Measurements from ENCODE around the gene YTHDC2.
A peak's percentile ranks its signal among the peaks of the same experiment; 100 is the strongest.
"Not testable (repeated sequence)": the region's sequence is repeated elsewhere in the genome, so short reads cannot be mapped to it uniquely, and the experiment has no call there.

Gene YTHDC2

DNA sequence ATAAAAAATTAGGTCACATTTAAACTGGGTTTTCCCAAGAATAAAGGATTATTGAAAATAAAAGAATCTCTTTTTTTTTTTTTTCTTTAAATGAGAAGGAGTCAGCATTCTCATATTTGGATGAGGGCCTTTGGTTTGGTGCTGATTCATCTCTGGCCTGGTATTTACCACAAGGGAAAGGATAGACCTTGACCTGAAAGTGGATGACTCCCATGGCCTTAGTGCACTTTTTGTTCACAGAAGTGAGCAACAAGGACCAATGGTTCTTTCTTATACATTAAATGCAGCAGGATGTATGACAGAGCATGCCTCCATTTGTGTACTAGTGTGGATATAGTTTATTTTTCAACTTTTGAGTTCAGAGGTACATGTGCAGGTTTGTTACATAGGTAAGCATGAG lies 6.9 kb downstream of the YTHDC2 start:
- no peak for DNase-seq

DNA sequence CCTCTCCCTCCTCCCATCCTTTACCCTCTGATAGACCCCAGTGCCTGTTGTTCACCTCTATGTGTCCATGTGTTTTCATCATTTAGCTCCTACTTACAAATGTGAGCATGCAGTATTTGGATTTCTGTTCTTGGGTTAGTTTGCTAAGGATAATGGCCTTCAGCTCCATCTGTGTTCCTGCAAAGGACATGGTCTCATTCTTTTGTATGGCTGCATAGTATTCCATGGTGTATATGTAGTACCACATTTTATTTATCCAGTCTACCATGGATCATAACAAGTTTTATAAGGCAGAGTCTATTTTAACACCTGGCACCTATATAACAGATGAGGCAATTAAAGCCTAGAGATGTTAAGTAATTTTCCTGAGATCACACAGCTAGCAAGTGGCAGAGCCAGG lies 7.4 kb downstream of the YTHDC2 start:
- no peak for DNase-seq

DNA sequence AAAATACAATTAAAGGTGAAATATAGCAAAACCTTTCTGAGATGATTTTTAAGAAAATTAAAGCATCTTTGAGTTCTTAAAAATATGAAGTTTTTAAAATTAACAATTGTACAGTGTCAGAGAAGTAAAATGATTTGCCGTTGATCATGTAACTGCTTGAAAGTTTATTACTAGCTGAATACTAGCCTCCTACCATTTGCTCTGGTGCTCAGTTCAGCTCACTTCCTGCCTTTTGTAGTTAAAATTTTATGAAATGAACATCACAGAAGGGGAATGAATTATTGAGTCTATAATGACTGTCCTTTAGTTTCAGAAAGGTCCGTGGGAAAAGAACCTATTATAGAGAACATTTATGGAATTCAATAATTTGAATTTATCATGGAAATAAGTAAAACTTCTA lies 9.7 kb downstream of the YTHDC2 start:
- no peak for DNase-seq

DNA sequence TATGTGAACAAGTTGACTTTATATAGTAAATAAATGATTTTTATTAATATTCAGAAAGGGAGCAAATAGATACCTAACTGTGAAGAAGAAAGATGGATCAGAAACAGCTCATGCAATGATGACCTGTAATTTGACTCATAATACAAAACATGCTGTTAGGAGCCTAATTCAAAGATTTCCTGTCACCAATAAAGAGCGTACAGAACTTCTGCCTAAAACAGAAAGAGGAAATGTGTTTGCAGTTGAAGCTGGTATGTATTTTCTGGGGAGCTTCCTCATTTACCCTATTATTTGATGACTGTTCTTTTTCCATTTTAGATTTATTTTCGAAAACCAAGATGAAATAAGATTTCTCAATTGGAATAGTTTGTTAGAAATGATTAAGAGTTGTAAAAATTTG lies 11.4 kb downstream of the YTHDC2 start:
- DNase-seq = peak in 1 of 2 donors; percentile 15

DNA sequence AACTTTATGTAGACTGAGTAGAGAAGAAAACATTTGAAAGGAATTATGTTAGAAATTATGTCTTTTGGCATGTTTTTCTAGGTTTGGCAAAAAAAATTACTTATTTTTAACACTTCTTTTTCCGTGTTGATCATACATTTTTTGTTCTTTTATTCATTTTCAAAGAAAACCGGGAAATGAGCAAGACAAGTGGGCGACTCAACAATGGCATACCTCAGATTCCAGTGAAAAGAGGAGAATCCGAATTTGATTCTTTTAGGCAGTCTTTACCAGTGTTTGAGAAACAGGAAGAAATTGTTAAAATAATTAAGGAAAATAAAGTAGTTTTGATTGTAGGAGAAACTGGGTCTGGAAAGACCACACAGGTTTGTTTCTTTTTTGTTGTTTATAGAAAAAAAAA lies 12.9 kb downstream of the YTHDC2 start:
- no peak for DNase-seq

DNA sequence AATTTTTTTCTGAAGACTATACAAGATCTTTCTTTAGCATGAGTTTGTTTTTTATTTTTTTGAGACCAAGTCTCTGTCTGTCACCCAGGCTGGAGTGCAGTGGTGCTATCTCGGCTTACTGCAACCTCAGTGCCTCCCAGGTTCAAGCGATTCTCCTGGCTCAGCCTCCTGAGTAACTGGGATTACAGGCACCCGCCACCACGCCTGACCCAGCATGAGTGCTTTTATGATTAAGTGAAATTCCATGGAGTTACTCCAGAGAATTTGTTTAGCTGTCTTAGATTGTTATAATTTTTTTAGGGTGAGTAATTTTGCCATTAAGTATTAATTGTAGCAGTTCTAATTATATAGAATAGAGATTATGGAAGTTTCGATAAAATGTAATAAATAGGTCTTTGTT lies 14.3 kb downstream of the YTHDC2 start:
- no peak for DNase-seq

DNA sequence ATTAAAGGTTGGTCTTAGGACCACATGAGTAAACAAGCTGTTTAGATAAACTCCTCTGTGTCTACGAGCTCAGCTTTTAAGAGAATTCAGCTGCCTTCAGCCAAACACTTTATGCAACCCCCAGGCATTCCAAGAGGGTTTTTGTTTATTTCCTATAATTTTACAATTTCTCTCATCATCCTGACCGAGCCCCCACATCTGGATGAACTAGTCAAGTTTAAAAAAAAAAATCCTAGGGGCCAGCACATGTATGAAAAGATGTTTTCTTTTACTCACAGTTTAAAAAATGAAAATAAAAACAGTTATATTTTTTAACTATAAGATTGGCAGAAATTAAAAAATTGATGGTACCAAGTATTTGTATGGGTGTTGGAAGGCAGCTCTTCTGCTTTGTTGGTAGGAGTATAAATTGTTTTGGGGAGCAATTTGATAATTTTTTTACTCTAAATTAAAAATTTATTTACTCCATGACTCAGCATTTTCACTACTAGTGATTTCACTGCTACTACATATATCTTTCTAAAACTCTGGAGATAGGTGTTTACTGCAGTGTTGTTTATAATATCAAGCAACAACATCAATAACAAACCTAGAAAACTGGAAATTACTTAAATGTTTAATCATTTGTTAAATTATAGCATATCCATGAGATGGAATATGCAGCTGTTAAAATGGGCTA lies 18.1 kb downstream of the YTHDC2 start:
- DNase-seq = no peak

DNA sequence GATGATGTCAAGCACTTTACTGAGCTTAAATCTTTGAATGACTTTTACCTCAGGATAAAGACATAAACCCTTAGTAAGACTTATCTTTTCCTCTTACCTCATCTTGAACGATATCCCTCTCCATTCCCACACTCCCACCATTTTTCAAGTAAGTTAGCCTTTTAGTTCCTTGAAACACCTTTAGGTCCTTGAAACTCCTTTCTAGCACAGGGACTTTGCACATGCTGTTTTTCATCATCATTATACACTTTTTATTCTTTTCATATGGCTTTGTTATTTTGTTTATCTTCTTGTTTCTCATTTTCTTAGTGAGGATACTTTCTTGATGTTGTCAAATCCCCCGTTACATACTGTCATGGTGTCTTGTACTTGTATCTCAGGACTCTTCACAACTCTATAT lies 24.8 kb downstream of the YTHDC2 start:
- DNase-seq = no peak

DNA sequence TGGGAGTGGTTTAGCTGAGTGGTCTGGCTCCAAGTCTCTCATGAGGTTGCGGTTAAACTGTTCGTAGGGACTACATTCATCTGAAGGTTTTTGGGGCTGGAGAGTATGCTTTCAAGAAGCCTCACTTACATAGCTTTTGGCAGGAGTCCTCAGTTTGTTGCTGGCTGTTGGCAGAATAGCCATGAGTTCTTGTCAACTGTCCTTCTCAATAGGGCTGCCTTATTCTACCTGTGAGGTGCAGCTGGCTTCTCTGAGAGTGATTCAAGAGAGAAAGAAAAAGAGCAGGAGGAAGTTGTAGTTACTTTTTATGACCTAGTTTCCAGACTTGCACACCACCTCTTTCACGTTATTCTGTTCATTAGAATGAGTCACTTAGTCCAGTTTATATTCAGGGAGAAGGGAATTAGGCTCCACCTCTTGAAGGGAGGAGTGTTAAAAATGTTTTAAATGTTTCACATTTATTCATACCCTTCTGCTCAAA lies 33.2 kb downstream of the YTHDC2 start:
- DNase-seq = no peak

DNA sequence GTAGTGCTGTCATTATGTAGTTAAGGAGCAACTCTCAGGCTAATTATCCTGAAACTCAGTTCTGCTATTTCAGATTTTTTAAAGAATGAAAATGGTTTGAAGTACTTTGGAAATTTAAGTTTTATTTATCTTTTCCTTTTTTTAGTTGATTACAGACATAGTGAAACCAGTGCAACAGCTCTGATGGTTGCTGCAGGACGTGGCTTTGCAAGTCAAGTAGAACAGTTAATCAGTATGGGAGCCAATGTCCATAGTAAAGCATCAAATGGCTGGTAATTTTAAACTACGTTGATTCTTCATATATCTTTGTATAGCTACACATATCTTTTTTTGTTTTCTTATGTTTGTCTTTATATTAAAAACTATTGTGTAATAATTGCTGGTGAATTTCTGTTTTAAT lies 34.9 kb downstream of the YTHDC2 start:
- DNase-seq = no peak

DNA sequence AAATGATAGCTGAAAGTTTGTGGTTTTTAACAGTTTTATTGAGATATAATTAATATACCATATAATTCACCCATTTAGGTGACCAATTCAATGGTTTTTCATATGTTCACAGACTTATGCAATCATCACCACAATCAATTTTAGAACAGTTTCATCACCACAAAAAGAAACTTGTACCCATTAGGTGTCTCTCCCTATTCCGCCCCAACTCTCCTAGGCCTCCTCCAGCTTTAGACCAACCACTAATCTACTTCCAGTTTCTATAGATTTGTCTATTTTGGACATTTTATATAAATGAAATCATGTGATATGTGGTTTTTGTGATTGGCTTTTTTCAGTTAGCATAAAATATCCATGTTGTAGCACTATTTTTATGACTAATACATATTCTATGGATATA lies 38.6 kb downstream of the YTHDC2 start:
- DNase-seq = no peak

DNA sequence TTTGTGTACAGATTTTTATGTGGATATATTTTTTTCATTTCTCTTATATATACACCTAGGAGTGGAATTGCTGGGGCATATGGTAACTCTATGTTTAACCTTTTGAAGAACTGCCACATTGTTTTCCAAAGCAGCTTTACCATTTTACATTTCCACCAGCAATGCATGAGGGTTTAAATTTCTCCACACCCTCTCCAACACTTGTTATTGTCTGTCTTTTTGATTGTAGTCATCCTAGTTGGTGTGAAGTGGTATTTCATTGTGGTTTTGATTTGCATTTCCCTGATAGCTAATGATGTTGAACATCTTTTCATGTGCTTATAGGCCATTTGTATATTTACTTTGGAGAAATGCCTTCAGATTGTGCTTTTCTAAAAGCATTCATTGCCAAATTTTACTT lies 39.1 kb downstream of the YTHDC2 start:
- no peak for DNase-seq

DNA sequence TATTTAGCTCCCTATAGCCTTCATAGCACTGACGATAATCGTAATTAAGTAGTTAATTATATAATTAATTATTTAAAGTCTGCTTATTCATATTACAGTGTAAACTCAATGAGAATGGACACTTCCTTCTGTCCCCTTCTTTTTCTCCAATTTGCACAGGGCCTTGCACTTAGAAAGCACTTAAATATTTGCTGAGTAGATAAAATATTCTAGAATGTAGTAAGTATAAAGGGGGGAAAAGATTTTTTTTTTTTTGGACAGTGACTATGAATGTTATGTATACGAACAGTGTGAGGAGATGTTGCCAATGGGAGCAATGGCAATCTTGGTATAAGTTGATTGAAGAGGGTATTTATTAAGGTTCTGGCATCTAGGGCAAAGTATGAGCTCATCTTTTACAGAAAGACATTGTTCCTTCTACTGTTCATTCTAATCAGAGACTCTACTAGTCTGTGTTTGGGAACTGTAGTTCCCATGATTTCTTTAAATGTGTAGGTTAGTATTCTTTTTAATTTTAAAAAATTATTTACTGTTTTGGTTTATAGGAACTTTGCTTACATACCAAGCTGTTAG lies 49.4 kb downstream of the YTHDC2 start:
- no peak for DNase-seq

DNA sequence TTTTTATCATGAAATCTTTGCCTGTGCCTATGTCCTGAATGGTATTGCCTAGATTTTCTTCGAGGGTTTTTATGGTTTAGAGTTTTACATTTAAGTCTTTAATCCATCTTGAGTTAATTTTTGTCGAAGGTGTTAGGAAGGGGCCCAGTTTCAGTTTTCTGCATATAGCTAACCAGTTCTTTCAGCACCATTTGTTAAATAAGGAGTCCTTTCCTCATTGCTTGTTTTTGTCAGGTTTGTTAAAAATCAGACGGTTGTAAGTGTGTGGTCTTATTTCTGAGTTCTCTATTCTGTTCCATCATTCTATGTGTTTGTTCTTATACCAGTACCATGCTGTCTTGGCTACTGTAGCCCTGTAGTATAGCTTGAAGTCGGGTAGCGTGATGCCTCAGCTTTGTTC lies 55.9 kb downstream of the YTHDC2 start:
- DNase-seq = no peak

DNA sequence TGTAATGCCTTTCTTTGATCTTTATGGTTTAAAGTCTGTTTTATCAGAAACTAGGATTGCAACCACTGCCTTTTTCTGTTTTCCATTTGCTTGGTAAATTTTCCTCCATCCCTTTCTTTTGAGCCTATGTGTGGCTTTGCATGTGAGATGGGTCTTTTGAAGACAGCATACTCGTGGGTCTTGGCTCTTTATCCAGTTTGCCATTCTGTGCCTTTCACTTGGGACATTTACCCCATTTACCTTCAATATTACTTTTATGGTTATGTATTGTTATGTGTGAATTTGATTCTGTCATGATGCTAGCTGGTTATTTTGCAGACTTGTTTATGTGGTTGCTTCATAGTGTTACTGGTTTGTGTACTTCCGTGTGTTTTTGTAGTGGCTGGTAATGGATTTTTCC lies 59.2 kb downstream of the YTHDC2 start:
- no peak for DNase-seq

DNA sequence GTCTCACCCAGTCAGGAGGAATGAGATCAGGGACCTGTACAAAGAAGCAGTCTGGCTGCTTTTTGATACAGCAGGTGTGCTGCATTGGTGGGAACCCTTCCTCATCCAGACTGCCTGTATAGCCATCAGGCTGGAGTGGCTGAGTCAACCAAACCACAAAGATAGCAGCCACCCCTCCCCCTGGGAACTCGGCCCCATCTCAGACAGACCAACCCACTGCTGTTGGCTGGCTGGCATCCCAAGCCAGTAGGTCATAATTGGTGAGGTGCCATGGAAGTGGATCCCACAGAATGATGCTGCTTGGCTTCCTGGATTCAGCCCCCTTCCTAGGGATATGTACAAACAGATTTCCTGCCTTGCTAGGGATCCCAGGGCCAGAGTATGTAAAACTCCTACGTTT lies 60.9 kb downstream of the YTHDC2 start:
- DNase-seq = no peak

DNA sequence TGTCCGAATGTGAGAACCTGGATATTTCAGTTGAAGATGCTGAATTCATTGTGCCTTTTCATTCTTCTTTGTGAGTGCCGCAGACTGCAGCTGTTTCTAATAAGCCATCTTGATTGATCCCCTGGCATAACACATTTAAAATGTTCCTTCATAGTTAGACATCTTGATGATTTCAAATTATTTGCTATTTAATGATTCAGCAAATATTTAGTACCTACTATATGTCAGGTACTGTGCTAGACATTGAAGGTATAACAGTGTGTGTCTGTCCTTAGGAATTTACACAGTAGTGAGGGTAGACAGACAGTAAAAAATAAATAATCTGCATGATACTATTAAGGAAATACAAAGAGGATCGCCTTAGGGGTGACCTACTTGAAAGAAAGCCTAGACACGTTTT lies 61.6 kb downstream of the YTHDC2 start:
- DNase-seq = no peak

DNA sequence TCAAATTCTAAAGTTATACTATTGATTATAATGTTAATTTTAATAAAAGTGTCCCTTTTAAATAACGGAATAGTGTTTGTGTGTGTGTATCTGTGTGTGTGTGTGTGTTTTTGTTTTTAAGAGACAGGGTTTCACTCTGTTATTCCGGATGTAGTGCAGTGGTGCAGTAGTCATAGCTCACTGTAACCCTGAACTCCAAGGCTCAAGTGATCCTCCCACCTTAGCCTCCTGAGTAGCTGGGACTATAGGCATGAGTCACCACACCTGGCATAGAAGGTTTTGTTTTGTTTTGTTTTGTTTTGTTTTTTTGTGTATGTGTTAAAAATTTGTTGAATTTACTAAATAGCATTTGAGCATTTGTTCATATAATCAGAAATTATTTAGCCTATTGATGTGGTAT lies 64.6 kb downstream of the YTHDC2 start:
- no peak for DNase-seq

DNA sequence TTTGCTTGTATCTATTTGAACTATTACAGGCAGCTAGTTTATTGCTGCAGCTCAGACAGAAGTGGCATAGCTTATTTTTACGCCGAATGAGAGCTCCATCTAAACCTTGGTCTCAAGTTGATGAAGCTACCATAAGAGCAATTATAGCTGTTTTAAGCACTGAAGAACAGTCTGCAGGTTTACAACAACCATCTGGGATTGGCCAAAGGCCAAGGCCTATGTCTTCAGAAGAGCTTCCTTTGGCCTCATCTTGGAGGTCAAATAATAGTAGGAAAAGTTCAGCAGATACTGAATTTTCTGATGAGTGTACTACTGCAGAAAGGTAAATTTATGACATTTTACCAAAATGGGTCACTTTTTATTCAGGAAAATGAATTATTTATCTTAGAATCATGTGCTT lies 67.9 kb downstream of the YTHDC2 start:
- no peak for DNase-seq

DNA sequence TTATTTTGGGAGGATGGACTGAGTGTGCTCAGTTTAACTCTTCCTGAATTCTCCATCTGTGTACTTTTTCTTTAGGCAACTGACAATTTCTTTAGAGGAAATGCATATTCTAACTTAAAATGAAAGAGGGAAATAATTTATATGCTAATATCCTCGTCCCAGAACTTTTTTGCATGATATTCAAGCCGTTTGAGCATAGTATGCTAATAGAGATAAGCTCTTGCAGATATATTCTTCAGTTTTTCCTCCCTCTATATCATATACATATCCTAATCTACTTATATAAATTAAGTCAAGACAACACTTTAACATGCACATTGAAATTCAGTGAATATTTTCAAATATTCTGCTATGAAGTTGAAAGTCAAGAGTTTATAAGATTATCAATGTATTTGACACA lies 84.7 kb downstream of the YTHDC2 start:
- no peak for DNase-seq

DNA sequence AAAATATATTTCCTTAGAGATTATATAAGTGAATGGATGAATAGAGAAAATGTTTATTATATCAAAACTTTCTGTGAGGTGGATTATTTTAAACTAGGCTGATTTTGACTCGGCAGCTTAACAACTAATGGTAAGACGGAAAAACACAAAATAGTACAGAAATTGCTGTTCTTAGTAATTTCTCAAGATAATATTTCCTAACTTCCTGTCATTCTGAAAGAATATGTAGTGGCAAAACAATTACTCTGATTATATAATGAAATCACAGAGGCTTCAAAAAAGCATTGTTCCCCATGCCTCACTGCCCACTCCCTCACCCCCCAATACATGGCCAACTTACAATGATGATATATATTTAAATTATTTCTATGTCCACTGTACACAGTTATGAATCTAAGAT lies 85.4 kb downstream of the YTHDC2 start:
- DNase-seq = no peak

DNA sequence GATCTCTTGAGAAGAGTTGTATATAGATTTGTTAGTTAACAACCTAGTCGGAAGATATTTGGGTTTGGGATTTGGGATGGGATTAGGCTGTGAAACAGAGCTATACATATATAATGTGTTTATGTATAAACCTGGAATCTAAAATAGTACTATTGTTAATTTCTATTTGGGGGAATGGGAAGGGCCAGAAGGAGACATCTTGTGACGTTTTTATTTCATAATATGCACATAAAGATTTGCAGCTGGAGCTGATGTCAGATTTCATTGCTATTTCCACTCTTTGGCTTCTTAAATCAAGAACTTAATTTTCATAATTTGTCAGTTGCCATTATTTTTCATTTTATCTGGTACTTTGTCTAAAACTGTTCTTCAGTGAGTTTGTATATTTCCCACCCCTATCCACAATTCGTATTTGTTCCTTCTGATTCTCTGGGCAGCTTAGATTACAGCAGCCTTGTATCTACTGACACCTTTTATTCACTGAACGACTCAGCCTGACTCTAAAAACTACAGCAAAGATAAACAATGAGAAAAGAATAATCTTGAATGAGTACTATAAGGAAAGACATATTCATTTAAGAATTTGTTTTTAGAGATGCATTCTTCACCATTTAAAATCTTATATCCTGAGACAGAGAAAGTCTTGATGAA lies 86.9 kb downstream of the YTHDC2 start:
- DNase-seq = no peak

DNA sequence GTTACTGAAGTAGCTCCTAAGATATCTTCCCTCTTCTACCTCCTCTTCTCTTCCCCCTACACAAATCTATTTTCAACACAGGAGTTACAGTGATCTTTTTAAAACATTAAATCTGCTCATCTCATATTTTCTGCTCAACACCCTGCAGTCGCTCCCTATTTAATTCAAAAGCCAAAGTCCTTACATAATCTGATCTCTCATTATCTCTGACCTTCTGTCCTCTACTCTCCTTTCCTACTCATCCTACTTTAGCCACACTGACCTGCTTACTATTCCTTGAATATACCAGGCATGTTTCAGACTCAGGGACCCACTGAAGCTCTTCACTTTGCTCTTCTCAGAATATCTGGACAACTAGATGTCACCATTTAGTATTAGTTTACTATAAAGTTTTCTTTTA lies 87.9 kb downstream of the YTHDC2 start:
- DNase-seq = no peak

DNA sequence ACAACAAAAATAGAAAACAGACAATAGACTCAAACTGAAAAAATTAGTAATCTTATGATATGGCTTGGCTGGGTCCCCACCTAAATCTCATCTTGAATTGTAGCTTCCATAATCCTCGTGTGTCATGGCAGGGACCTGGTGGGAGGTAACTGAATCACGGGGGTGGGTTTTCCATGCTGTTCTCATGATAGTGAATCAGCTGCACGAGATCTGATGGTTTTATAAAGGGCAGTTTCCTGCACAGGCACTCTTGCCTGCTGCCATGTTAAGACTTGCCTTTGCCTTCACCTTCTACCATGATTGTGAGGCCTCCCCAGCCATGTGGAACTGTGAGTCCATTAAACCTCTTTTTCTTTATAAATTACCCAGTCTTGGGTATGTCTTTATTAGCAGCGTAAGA lies 89.8 kb downstream of the YTHDC2 start:
- not testable (repeated sequence) for DNase-seq

Data from hippocampal formation (tissue), 2 donors.